HG03280 (cell line): ENCODE data around the gene FBXW8.

ENCODE experiments used
- ATAC-seq: cut with Tn5 transposase; IDR thresholded peaks from one replicate; pipeline ENCODE4 v1.9.1; 2021; ENCODE audit warnings: mild to moderate bottlenecking, moderate library complexity; ENCODE audit not compliant: unreplicated experiment

FBXW8 gene

DNA sequence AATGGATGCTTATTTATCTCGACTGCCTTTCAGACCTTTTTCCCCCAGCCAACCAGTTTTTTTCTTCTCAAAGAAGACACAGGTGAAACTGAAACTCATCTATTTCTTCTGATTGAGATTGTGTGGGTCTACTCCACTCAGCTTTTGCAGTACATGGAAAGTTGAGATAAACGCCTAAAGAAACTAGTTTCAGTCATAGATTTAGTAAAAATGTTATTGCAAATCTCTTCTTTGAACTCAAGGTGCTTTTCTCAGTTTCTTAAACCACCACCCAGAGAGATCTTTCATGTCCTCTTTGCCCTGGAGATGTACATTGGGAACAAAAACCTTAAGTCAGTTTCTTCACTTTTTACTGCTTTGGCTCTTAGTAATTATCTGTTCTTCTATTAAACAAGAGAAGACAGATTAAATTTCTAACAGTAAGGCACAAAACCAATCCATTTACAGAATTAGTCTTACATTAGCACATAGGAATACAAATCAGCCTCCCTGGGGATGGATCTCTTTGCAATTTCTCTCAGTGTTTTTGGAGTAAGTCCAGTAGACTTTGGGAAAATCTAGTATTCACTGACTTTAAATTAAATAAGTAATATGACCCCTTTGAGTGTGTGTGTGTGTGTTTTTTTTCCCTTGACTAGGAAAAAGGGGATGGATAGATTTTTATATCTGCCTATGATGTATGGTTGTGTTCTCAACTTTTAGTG lies 11.6 kb downstream of the FBXW8 start:
- peak; percentile 70 for ATAC-seq

DNA sequence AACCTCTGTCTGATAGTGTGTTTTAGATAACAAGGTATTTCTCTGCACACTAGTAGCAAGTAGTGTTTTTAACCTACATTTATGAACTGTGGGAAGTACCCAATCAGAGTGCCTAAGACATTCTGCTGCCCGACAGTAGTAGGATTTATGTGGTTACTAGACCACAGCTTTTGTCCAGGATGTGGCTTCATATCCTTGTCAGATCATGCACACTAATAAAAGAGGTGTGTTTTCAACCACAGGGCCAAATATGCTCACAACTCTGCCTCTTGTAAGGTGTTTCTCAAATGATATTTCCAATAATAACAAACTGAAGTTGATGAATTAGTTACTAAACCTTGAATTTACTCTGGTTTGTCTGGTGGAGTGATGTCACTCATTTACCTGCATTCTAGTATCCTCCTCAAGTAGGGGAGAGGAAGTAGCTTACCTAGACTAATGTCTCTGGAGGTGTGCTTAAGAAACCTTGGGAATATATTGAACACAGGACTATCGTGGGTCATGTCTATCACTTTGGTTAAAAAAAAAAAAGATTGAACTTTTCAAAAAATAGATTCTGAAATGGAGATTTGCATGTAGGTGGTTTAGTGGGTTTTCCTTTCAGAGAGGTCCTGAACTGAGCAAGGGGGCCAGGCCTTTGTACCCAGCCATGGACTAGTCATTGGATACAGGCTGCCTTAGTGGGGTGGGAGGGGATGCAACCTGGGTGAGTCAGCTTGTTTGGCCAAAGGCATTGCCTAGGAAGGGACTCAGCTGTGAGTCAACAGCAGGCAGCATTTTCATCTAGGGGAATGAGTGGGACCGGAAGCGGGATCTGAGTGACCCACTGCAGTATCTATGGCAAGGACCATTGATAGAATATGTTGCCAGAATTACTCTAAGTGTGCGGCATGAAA lies 14.1 kb downstream of the FBXW8 start:
- ATAC-seq: peak; percentile 56

DNA sequence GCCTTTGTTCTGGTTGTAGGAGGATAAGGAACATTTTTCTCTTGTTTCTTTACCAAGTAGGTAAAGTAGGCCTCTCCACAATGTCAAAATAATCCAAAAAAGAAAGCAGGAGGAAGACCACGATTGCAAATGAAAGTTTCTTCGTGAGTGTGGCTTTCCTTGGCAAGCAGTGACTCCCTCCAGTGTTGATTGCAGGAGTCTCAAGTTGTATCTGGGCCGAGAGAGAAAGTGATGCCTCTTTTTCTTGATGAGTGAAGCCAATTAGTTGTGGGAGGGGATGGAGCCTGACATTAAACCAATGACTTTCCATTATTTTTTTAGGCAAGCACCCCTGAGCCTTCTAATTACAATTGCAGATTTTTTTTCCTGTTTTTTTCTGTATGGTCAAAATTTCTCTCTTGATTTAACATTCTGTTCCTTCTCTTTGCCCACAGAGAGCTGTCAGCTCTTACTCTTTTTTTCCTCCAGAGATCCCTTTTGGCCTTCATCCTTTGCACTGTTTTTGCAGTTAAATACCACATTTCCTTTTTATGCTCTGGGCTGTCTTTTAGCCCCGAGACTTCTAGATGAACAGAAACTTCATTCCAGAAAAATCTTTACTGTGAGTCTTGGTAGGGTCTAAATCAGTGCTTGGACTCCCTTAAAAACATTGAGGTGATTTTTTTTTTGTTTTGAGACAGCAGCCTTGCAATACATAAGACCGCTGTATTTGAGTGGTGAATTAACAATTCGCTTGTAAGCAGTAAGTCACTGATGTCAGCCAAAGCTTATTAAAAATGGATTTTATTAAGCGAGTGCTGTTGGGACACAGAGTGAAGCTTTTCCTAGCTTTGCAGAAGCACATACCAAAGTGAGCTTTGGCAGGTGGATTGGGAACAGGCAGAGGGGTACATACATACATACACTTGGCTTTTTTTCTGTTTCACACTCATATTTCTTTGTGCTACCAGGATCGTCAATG lies 15.8 kb downstream of the FBXW8 start:
- no peak for ATAC-seq

DNA sequence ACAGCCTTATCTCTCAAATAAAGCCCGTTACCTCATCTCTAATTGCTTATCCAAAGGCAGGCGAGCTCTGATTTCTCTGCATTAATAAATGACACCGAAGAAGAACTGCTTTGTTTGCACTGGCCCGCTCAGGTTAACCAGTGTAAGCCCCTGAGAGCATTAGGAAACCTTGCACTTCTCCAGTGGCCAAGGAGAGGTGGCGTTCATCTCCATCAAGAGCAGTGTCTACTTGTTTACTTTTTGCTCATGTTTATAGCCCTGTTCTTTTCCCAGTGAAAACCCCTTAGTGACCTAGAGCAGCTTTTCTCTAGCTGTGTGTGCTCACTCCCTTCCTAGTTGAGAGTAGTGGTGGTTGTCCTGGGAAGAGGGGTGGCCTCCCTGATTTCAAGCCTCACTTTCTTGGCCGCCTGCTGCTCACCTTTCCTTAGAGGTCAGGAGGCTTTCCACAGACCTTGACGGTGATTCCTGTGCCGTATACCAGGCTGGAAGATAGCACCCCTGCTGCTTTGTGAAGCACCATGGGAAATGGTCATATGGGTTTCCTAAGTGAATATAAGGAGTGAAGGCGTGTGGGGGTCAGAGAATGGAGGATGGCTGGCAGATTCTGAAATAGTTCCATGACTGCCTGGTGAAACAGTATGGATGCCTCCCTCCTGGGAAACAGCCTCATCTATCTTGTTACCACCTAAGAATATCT lies 16.6 kb downstream of the FBXW8 start:
- ATAC-seq: no peak

DNA sequence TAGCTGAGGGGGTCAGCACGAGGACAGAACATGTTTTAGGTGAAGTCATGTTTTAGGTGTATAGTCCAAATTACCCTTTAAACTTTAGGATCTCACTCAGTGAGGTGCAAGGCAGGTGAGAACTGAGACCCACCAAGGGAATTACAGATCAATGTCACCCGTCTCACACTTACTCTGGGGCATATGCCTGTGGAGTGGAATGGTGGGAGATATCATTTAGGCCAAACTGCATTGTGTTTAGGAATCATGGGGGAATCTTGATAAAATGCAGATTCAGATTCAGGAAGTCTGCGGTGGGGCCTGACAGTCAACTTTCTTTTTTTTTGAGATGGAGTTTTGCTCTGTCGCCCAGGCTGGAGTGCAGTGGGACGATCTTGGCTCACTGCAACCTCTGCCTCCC lies 17.8 kb downstream of the FBXW8 start:
- no peak for ATAC-seq

DNA sequence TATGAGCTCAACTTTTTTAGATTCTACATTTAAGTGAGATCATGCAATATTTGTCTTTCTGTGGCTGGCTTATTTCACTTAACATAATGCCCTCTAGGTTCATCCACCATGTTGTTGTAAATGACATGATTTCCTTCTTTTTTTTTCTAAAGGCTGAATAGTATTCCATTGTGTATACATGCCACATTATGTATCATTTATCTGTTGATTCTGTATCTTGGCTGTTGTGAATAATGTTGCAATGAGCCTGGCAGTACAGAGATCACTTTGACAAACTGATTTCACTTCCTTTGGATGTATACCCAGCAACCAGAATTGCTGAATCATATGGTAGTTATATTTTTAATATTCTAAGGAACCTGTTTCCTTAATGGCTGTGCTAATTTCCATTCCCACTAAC lies 19.1 kb downstream of the FBXW8 start:
- no peak for ATAC-seq

DNA sequence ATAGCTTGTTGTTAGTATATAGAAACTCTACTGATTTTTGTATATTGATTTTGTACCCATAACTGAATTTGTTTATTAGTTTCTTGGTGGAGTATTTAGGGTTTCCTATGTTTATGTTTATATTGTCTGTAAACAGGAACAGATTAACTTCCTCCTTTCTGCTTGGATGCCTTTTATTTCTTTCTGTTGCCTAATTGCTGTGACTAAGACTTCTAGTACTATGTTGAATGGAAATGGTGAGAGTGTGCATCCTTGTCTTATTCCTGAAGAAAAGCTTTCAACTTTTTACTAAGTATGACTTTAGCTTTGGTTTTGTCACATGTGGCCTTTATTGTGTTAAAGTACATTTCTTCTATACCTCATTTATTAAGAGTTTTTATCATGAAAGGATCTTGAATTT lies 20.9 kb downstream of the FBXW8 start:
- no peak for ATAC-seq

DNA sequence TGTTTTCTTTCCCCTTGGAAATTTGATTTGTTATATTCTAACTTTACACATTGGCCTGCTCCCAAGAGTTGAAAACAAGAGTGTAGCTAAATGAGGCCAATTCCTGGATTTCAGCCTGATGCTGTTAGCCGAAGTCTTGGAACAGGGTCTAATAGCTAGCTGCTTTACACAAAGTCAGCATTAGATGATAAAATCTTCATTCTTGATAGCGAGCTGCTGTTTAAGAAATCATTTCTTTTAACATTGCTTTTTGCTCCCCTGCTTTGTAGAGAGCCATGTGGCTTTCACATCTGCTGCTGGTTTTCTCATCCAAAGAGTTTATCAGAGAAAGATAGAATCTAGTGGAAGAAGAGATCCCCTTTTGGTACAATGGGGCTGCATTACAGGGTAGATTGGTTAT lies 22.3 kb downstream of the FBXW8 start:
- ATAC-seq: no peak

DNA sequence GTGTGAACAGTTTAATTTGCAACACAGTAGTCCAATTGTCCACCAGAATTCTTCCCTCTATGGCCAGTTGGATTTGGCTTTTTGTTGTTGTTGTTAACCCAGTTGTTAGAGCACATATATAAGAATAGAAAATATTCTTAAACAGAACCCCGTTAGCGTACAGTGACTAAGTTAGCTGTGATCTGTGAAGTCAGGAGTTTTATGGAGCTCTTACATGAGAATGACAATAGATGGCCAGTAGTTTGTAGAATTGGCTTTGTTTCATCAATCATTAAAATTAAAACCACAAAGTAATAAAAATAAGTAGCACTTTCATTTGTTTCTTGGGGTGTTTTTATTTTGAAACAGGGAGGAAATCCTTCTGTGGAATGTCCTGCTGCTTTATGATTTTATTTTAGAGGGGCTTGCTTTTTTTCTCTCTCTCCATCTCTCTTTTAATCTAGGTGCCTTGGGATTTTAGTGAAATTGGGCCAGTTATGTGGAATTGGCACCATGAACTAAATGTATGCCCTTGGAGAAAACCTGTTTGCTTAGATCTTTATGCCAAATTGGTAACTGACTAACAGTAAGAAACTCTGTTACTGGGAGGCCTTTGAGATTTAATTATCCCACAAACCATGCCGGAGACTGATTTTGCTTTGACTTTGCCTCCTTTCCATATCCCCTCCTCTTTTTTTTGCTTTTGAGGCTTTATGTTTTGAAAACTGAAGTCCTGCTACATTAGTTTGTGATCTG lies 22.9 kb downstream of the FBXW8 start:
- no peak for ATAC-seq

DNA sequence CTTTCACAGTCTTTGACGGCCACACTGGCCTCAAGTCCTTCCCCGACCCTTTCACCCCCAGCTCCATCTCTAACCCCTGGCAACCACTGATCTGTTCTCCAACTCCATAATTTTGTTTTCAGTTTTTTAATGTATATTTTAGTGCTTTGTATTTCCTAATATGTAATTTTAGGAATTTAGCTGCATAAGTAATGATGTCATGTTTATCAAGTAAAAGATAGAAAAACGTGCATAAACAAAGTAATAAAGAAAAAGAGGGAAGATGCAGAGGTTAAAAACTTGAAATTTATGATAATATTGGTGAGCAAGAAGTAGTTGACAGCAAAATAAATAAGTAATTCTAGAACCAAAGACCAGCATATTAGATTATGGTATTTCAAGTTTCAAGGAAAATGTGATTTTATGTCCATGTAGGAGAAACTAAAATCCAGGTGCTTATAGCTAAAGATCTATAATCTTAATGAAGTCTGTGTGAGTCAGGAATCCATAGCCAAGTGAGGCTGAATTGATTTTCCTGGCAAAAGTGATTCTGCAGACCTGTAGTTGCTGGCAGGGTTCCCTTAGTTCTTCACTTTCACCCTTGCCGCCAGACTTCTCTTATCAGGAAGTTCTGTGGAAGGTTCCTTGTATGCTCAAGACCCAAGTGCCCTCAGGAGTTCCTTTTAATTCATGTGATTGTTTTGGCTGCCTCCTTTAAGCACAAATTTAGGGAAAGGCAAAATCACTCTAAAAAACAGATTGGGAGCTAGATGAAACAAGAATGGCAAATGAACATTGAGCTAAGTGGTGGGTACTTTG lies 24.4 kb downstream of the FBXW8 start:
- no peak for ATAC-seq

DNA sequence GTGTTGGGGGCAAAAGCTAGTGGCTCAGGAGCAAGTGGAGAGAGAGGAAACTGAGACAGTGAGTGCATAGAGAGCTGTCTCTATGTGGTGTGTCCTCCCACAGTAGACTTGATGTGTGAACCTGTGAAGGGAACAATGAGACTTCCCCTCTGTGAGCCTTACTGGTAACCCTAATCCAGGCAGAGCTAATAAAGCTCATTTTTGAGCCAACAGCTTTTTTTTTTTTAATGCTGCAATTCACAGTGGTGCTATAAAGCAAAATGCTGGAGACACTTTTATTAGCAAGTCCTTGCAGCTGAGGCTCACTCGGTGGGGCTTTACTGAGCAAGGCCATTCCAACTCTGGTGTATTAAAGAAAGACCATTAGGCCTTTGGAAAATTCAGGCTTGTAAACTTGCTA lies 26.9 kb downstream of the FBXW8 start:
- ATAC-seq: no peak

DNA sequence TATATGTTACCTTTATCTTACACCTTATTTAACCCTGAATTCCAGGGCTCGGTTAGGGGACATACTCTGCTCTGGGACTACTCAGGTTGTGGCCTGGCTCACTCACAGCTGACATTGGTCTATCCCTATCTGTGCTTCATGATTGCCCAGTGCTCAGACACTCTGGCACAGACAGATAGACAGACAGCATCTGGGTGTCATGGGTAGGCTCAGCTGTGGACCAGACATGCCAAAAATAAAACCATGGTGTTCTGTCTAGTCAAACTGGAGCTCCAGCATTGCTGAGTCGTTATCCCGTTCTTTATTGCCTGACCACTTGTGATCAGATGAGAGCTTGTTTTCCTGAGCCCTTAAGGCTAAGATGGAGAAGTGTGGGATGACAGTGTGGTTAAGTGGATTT lies 29.0 kb downstream of the FBXW8 start:
- no peak for ATAC-seq

DNA sequence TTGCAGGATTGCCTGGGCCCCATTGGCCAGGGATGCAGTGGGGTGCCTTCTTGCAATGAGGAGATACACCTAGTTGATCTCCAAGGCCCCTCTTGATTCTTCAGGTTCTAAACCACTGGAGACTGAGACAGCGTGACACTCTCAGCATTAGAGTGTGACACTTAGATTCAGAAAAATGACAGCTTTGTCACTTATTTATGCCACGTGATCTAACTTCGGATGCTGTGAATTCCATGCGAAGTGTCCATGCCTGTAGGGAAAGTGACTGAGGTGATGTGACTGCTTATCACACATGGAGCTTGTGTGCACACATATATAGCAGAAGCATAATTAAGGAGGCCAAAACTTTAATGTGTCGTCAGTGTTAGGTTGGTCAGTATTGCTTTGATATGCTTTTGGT lies 30.4 kb downstream of the FBXW8 start:
- no peak for ATAC-seq

DNA sequence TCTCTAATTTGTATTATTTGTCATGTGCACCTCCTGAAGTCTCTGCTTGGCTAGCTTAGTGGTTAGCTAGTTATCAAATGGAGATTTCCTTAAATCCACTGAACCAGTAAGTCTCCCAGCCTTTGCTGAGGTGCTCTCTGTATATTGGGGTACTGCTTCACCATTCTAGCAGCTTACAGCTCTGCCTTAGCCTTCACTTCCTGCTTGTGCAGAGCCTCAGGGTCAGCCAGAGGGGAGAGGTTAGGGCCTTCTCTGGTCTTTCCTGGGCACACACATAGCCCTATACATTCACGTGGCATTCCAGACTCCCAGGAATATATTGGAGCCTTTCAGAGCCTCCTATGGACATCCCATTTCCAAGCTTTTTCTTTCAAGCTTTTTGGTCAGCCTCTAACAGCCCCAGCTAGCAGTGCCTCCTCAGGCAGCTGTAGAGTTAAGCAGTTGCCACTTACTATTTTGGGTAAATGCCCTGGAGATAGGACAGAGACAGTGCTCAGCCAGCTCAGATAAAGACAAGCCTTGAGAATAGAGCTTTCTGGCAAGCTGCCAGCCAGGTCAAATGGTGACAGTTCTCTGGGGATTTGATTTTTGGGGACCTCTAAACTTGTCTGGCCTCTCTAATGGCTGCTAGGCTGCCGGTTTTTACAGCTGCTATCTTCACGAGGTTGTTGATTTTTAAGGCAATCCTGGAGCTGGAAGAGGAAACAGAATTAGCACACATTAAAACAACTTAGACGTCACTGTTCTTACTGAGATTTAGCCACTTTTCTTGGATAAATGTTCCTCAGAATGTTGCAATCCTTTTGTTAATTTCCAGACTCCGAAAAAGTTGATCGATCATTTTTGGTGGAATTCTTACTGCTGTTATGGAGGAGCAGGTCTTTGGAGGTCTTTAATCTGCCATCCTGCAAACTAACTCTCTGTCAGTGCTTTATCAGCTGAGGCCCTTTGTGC lies 32.9 kb downstream of the FBXW8 start:
- ATAC-seq: no peak

DNA sequence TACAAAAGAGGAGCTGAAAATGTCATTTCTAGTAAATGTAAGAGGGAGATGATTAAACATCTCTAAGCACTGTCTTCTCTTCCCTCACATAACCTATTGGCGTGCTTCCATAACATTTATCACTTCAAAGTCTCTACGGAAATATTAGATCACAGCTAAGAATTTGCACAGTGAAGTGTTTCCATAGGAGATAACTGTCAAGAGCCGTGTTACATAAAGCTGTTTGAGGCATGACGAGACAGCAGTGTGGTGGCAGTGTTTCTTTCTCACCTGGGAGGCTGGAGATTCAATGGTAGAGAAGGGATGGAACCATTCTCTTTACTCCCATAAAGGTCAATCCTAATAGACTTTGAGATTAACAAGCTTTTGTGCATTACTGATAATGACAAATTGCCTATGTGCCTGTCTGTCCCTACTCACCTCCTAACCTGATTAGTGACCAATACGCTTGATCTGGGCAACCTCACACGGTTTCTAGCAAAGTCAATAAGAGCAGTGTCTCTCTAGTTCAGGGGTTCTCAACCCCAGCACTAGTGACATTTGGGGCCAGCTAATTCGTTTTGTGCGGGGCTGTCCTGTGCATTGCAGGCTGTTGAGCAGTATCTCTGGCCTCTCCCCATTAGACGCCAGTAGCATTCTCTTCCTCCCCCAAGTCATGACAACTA lies 35.3 kb downstream of the FBXW8 start:
- no peak for ATAC-seq

DNA sequence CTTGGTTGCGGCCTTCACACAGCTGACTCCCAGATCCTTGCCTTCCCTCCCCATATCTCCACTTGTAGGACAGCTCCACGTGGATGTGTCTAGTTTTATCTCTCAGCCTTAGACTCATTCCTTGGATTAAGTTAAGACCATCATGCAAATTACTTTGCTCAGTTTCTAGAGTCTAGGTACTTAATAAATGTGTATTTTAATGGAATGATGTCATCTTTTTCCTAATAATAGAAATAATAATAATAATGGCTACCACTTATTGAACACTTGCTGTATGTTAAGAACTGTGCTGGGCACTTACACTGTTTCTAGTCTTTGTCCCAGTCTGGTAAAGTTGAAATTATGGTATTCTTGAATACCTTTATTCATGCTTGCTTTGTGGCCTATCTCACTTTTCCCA lies 37.5 kb downstream of the FBXW8 start:
- no peak for ATAC-seq

DNA sequence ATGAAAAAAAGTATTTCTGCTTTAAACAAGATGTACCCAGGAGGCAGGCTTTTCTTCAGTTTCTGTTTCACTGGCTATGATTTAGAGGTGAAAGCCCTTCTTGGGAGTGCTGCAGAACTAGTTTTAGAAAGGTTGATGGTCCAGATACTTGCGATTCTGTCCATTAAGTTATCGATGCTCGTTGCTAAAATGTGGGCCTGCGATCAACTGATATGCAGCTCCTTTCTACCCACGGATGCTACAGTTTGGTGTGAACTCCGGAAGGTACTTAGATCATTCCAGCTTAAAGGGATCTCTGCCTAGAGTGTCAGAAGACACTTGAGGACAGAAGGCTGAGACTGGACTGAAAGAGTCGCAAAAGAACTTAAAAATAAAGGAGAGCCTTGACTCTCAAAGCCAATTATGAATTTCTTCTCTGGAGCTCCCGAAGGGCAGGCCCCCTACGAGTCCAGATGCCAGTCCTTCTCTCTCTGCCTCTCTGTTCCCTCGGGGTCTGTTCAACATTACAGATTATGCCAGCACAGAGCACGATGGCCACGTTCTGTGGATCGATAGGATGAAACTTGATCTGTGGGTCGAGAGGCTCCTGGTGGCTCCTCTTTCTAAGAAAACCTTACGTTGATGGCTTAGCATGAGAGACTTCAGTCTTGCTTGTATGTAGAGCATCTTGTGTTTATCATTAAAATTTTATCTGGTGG lies 40.0 kb downstream of the FBXW8 start:
- no peak for ATAC-seq
